ENCODE results near the gene XBP1. TPM values are rescaled to one million over a fixed set of nuclear protein-coding genes. Genes with fewer than 3 reads are reported as not detected.

XBP1 gene
- total and polyA plus RNA-seq, 2 of the 13 experiments (the other 11 are each of a cell fraction or from before 2014, with no cell fraction given): 416 to 427 TPM

- TF ChIP-seq ZNF580 (CRISPR knock-in tag; IDR thresholded peaks at IDR 0.05; ENCODE audit: borderline replicate concordance, low read depth): no peak
- TF ChIP-seq PAX8 (CRISPR knock-in tag; IDR thresholded peaks at IDR 0.05; ENCODE audit: borderline replicate concordance): no peak
- no peak for TF ChIP-seq ZSCAN29 (CRISPR knock-in tag; conservative IDR thresholded peaks at IDR 0.05)
These were observed 8.4 kb downstream of the XBP1 start (continued) for GRCh38 chr22:28791841-28792490.

- FAIRE-seq (no peak), ATAC-seq (peak; percentile 6; the same call in 1 of the 3 replicates), DNase-seq (ENCODE audit: low spot score) (no peak)
- Histone ChIP-seq H3K79me2 (ENCODE audit: insufficient read depth, low read length) (peaks cover 19% of the 10 kb centered on the region), H3K27me3 (ENCODE audit: control insufficient read depth in 1 of 2, insufficient read depth in 2 of 2, low read length in 2 of 2) (no peaks in the 10 kb centered on the region), H3K4me3 (replicated peaks in 1 of 3; ENCODE audit: insufficient read depth in 1 of 3, low read depth in 2 of 3, low read length in 3 of 3) (no peak overlapping the region), H3K36me3 (replicated peaks in 1 of 2; ENCODE audit: control insufficient read depth in 1 of 2, insufficient read depth in 2 of 2, low read length in 2 of 2) (peaks cover 14 to 47% of the 10 kb centered on the region in 2 experiments), H2AFZ (ENCODE audit: low read length) (no peak overlapping the region), H3K27ac (ENCODE audit: extremely low read length, insufficient read depth, low read length) (no peak overlapping the region), H3K4me2 (ENCODE audit: low read depth, low read length) (no peak overlapping the region), H3K9me3 (ENCODE audit: low read length) (no peaks in the 10 kb centered on the region), H4K20me1 (ENCODE audit: insufficient read depth, low read length) (peaks cover 35% of the 10 kb centered on the region), H3K4me1 (ENCODE audit: insufficient read depth, low read length) (peaks cover 45% of the 10 kb centered on the region), H3K9ac (ENCODE audit: insufficient read depth, low read depth, low read length) (no peak overlapping the region)
- intact Hi-C loops (cut with micrococcal nuclease; ENCODE audit: unreplicated experiment): loop anchor here (5.0 kb wide), 1 partner anchor 36 kb away; no protein-coding TSS in a partner anchor
- 94% methylated on average over 5 of the region's 5 CpGs for WGBS (ENCODE audit: low lambda C conversion rate)
- BruUV-seq (replicated peaks): no TSS peak
- ChIA-PET CTCF (ENCODE audit: low intra/inter-chr PET ratio, low total read pairs) (interaction anchor here (1.7 kb wide), 1 partner anchor 38 kb away, joined by 11 read pairs; no protein-coding TSS in a partner anchor), POLR2A (interaction anchor here (1.2 to 20.4 kb wide), 3 partner anchors 11 to 38 kb away, joined by 3 to 945 read pairs (median 4); no protein-coding TSS in a partner anchor)
- in situ Hi-C loops (cut with HindIII; ENCODE audit: extremely low pct_ligation_motif_present, low pct_unique_long_range_greater_than_20kb): loop anchor here (5.0 kb wide), 1 partner anchor 36 kb away; no protein-coding TSS in a partner anchor
- TF ChIP-seq ZNF674 (CRISPR knock-in tag; IDR thresholded peaks at IDR 0.05; ENCODE audit: low read depth) (no peak), ZNF770 (CRISPR knock-in tag; IDR thresholded peaks at IDR 0.05) (peak; percentile 91)
These were observed 9.2 kb downstream of the XBP1 start for GRCh38 chr22:28791124-28791523.

Measured in HepG2 (cell line).